ENCODE measurements around the gene HELB. TPM values are rescaled to one million over a fixed set of nuclear protein-coding genes. Genes with fewer than 3 reads are reported as not detected.

Gene HELB
- total RNA-seq, 1 experiment from 2014 or later: 2.6 TPM

DNA sequence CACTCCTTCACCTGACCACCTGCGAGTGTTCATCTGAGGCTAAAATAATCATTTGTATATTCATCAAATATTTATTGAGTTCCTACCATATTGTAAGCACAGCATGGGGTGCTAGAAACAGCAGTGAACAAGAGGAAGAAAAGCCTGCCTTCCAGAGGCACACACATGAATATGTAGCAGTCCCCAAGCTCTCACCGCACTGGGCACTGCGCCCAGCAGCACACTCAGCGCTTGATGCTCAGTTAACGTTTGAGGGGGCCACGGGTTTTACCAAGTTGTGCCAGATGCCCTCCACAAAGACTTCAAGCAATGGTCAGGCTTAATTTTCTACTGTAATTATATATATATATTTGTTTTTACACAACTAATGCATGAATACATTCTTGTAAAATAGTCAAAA lies 52.0 kb downstream of the HELB start:
- intact Hi-C loops (cut with micrococcal nuclease): loop anchor here (5.0 kb wide), 1 partner anchor 353 kb away; no protein-coding TSS in a partner anchor
- Mint-ChIP-seq H3K36me3 (ENCODE audit: insufficient read depth, unreplicated experiment) (no peaks in the 10 kb centered on the region), H3K9me3 (ENCODE audit: unreplicated experiment) (no peaks in the 10 kb centered on the region), H3K27me3 (ENCODE audit: insufficient read depth, unreplicated experiment) (no peaks in the 10 kb centered on the region), H3K27ac (ENCODE audit: low read depth, unreplicated experiment) (no peak overlapping the region), H3K4me1 (ENCODE audit: insufficient read depth, unreplicated experiment) (no peaks in the 10 kb centered on the region), H3K4me3 (ENCODE audit: unreplicated experiment) (no peak overlapping the region)
- ChIA-PET CTCF (interaction anchor here (0.7 to 1.3 kb wide), 4 partner anchors 60 to 342 kb away, joined by 3 to 5 read pairs (median 3); no protein-coding TSS in a partner anchor), POLR2A (no interaction called here)
- TF ChIP-seq, protein P1, sequence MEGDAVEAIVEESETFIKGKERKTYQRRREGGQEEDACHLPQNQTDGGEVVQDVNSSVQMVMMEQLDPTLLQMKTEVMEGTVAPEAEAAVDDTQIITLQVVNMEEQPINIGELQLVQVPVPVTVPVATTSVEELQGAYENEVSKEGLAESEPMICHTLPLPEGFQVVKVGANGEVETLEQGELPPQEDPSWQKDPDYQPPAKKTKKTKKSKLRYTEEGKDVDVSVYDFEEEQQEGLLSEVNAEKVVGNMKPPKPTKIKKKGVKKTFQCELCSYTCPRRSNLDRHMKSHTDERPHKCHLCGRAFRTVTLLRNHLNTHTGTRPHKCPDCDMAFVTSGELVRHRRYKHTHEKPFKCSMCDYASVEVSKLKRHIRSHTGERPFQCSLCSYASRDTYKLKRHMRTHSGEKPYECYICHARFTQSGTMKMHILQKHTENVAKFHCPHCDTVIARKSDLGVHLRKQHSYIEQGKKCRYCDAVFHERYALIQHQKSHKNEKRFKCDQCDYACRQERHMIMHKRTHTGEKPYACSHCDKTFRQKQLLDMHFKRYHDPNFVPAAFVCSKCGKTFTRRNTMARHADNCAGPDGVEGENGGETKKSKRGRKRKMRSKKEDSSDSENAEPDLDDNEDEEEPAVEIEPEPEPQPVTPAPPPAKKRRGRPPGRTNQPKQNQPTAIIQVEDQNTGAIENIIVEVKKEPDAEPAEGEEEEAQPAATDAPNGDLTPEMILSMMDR (IDR thresholded peaks at IDR 0.05; ENCODE audit: unreplicated experiment): no peak
- BruUV-seq (replicated peaks): no TSS peak
- DNase-seq (ENCODE audit: unreplicated experiment): no peak

- Mint-ChIP-seq H3K27me3 (ENCODE audit: insufficient read depth, unreplicated experiment) (no peaks in the 10 kb centered on the region), H3K36me3 (ENCODE audit: insufficient read depth, unreplicated experiment) (no peaks in the 10 kb centered on the region), H3K4me1 (ENCODE audit: insufficient read depth, unreplicated experiment) (no peaks in the 10 kb centered on the region), H3K27ac (ENCODE audit: low read depth, unreplicated experiment) (no peak overlapping the region), H3K9me3 (ENCODE audit: unreplicated experiment) (no peaks in the 10 kb centered on the region), H3K4me3 (ENCODE audit: unreplicated experiment) (no peak overlapping the region)
- no peak for DNase-seq (ENCODE audit: unreplicated experiment)
- ChIA-PET CTCF (no interaction called here), POLR2A (no interaction called here)
- intact Hi-C loops (cut with micrococcal nuclease): no loop called here
- no TSS peak for BruUV-seq (replicated peaks)
- TF ChIP-seq, protein P1 (IDR thresholded peaks at IDR 0.05; ENCODE audit: unreplicated experiment): no peak
These were observed 57.0 kb downstream of the HELB start for GRCh38 chr12:66359300-66359699.

DNA sequence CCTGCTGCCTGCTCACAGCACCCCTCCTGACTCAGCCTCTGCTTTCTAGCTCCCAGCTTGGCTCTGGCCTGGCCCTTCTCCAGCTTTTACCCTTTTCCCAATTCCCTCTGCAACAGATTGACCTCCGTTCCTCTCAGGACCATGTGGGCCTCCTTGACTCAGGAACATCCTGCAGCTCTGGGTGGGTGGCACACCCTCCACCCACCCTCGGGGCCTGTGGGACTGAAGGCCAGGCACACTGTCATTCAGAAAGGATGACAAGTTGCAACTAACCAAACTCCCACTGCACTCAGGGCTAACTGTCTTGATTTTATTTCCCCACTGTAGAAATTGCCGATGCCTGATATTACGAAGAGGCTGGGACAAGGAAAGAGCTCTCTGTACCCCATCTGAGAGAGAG lies 59.4 kb downstream of the HELB start:
- Mint-ChIP-seq H3K36me3 (ENCODE audit: insufficient read depth, unreplicated experiment) (no peaks in the 10 kb centered on the region), H3K27ac (ENCODE audit: low read depth, unreplicated experiment) (peak overlapping the region; percentile 69), H3K4me1 (ENCODE audit: insufficient read depth, unreplicated experiment) (no peaks in the 10 kb centered on the region), H3K4me3 (ENCODE audit: unreplicated experiment) (no peak overlapping the region), H3K27me3 (ENCODE audit: insufficient read depth, unreplicated experiment) (no peaks in the 10 kb centered on the region), H3K9me3 (ENCODE audit: unreplicated experiment) (no peaks in the 10 kb centered on the region)
- POLR2A ChIA-PET: no interaction called here
- no peak for DNase-seq (ENCODE audit: unreplicated experiment)
- BruUV-seq (replicated peaks): no TSS peak
- intact Hi-C loops (cut with micrococcal nuclease): no loop called here
- CTCF ChIA-PET: interaction anchor here (0.5 to 1.1 kb wide), 3 partner anchors 17 to 1002 kb away, joined by 3 to 4 read pairs (median 3); no protein-coding TSS in a partner anchor
- TF ChIP-seq, protein P1 (IDR thresholded peaks at IDR 0.05; ENCODE audit: unreplicated experiment): no peak

DNA sequence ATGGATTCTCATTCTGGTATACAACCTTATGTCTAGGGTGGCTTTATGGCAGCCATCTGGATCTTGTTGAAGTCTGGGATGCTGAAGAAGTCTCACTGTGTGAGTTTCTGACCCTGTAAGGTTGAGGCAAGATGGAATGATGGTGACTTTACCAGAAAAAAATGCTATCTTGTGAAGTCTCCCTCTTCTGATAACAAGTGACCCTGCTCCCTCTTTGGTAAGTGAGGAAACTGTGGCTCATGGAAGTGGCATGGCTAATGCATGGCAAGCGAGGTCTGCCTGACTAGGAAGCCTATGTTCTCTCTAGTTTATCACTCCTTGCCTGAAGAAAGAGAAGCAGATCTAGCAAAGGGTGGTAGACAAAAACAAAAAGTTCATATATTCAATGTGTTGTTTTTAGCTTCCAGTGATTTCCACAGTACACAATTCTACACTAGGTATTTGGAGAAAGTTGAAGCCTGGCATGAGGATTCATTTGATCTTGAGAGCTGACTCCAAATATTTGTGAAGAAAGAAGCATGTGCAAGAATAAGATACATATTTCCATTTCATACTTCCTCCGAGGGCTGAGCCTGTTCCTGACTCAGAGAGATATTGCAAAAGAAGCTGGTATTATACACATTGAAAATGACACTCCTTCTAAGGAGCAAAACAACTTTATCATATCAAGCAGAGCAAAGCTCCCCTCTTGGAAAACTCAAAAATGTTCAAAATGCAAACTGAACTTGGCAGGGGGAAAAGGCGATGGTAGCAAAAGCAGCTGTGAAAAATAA lies 63.6 kb downstream of the HELB start:
- BruUV-seq (replicated peaks): no TSS peak
- Mint-ChIP-seq H3K4me1 (ENCODE audit: insufficient read depth, unreplicated experiment) (no peaks in the 10 kb centered on the region), H3K27me3 (ENCODE audit: insufficient read depth, unreplicated experiment) (no peaks in the 10 kb centered on the region), H3K36me3 (ENCODE audit: insufficient read depth, unreplicated experiment) (no peaks in the 10 kb centered on the region), H3K9me3 (ENCODE audit: unreplicated experiment) (no peaks in the 10 kb centered on the region), H3K27ac (ENCODE audit: low read depth, unreplicated experiment) (no peak overlapping the region), H3K4me3 (ENCODE audit: unreplicated experiment) (no peak overlapping the region)
- TF ChIP-seq, protein P1 (IDR thresholded peaks at IDR 0.05; ENCODE audit: unreplicated experiment): no peak
- no peak for DNase-seq (ENCODE audit: unreplicated experiment)
- ChIA-PET POLR2A (no interaction called here), CTCF (interaction anchor here (0.6 to 1.3 kb wide), 3 partner anchors 10 to 215 kb away, joined by 3 to 5 read pairs (median 3); no protein-coding TSS in a partner anchor)
- intact Hi-C loops (cut with micrococcal nuclease): no loop called here

Data from MCF 10A (cell line).